ENCODE data around the gene PLA2G2F.

PLA2G2F gene, protein sequence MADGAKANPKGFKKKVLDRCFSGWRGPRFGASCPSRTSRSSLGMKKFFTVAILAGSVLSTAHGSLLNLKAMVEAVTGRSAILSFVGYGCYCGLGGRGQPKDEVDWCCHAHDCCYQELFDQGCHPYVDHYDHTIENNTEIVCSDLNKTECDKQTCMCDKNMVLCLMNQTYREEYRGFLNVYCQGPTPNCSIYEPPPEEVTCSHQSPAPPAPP

DNA sequence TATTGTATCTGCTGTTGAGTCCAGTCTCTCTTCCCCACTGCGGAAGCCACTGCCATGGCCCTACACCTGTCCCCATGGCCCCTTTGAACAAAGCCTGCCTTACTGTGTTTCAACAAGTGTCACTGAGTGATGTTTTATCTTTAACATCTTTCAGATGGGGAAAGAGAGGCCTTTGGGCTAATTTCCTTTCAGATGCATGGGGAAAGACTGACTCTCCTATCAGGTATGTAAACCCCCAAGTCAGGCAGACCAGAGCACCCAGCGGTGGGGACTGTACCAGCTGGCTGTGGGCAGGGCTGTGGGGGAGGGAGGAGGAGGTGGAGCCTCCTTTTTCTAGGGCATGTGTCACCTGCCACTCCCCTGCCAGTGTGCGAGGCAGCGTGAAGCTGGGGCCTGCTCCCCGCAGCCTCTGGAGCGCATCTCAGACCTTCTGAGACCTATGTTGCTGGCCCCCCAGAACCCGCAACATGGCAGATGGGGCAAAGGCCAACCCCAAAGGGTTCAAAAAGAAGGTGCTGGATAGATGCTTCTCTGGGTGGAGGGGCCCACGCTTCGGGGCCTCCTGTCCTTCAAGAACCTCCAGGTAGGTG lies at the start of gene PLA2G2F:
Gene PLA2G2F (plus strand): TSS at position 363 of the 590 bp plus-strand sequence. CDS start 105 bp downstream, at position 468.
- no peak within 1 kb of the TSS for H3K4me3 ChIP-seq (ENCODE audit: low read length in 2 of 2)
- H3K4me1 ChIP-seq (ENCODE audit: control insufficient read depth, insufficient read depth, low read length) = no peaks in the 10 kb centered on the region
- no peak within 1 kb of the TSS for H3K27ac ChIP-seq (ENCODE audit: low read length)
- peaks cover 26 to 30% of the 10 kb centered on the region in 2 donors for H3K27me3 ChIP-seq (ENCODE audit: control insufficient read depth in 1 of 2, insufficient read depth in 2 of 2, low read length in 2 of 2)
- H3K36me3 ChIP-seq (ENCODE audit: control insufficient read depth in 2 of 2, insufficient read depth in 2 of 2, low read length in 2 of 2) = no peaks in the 10 kb centered on the region
- no peak within 1 kb of the TSS for H3K9ac ChIP-seq (ENCODE audit: low read length in 2 of 2)
- no peaks in the 10 kb centered on the region for H3K9me3 ChIP-seq (ENCODE audit: control insufficient read depth in 2 of 2, low read length in 2 of 2)

DNA sequence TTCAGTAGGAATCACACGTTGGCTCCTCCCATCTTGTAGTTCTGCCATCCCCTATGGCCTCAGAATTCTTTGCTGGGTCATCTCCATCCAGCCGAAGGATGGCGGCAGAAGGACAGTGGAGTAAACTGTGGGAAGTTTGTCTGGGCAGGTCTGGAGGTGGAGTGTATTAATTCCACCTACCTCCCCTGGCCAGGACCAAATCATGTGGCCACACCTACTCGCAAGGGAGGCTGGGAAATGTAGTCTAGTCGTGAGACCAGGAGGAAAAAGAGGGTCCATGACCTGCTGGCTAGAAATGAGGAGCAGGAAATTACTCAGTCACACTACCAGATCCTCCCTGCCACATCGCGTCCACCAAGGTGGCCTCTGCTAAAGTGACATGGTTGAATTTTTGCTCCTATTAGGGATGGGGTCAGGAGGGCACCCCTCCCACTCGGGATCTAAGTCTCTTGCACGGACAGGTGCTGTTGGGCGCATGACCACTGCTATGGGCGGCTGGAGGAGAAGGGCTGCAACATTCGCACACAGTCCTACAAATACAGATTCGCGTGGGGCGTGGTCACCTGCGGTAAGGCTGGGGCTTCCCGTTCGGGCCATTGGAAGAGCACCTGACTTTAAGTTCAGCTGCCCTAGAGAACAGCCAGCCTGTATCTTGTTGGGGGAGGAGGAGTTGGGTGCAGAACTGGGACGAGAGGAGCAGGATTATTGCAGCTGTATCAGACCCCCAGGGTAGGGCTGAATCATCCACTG lies 49.6 kb upstream of the PLA2G2F start:
- Histone ChIP-seq H3K9me3 (ENCODE audit: control insufficient read depth in 2 of 2, low read length in 2 of 2) (no peaks in the 10 kb centered on the region), H3K4me3 (ENCODE audit: low read length in 2 of 2) (no peak overlapping the region), H3K4me1 (ENCODE audit: control insufficient read depth, insufficient read depth, low read length) (peaks cover 8% of the 10 kb centered on the region), H3K36me3 (ENCODE audit: control insufficient read depth in 2 of 2, insufficient read depth in 2 of 2, low read length in 2 of 2) (no peaks in the 10 kb centered on the region), H3K9ac (ENCODE audit: low read length in 2 of 2) (no peak overlapping the region), H3K27me3 (ENCODE audit: control insufficient read depth in 1 of 2, insufficient read depth in 2 of 2, low read length in 2 of 2) (no peaks in the 10 kb centered on the region), H3K27ac (ENCODE audit: low read length) (no peak overlapping the region)

DNA sequence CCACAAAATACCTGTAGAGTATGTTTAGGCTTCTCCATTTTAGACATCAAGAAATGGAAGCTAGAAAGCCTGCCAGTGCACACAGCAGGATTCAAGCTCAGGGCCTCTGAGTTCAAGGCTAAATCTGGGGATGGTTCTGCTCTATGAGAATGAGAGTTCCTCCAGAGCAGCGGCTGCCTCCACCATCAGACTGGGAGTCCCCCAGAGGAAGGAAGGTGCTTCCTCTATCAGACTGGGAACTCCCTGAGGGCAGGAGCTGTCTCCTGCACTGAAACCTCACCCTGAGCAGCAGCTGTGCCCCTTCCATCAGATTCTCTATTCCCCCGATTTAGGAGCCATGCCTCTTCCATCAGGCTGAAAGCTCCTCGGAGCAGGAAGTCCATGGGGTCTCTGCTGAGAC lies 49.0 kb upstream of the PLA2G2F start:
- Histone ChIP-seq H3K27me3 (ENCODE audit: control insufficient read depth in 1 of 2, insufficient read depth in 2 of 2, low read length in 2 of 2) (no peaks in the 10 kb centered on the region), H3K27ac (ENCODE audit: low read length) (no peak overlapping the region), H3K4me1 (ENCODE audit: control insufficient read depth, insufficient read depth, low read length) (peaks cover 8% of the 10 kb centered on the region), H3K9me3 (ENCODE audit: control insufficient read depth in 2 of 2, low read length in 2 of 2) (no peaks in the 10 kb centered on the region), H3K9ac (ENCODE audit: low read length in 2 of 2) (no peak overlapping the region), H3K36me3 (ENCODE audit: control insufficient read depth in 2 of 2, insufficient read depth in 2 of 2, low read length in 2 of 2) (no peaks in the 10 kb centered on the region), H3K4me3 (ENCODE audit: low read length in 2 of 2) (no peak overlapping the region)

DNA sequence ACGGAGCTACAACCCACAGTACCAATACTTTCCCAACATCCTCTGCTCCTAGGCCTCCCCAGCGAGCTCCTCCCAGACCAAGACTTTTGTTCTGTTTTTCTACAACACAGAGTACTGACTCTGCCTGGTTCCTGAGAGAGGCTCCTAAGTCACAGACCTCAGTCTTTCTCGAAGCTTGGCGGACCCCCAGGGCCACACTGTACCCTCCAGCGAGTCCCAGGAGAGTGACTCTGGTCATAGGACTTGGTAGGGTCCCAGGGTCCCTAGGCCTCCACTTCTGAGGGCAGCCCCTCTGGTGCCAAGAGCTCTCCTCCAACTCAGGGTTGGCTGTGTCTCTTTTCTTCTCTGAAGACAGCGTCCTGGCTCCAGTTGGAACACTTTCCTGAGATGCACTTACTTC lies 48.5 kb upstream of the PLA2G2F start:
- no peak overlapping the region for H3K4me3 ChIP-seq (ENCODE audit: low read length in 2 of 2)
- H3K27me3 ChIP-seq (ENCODE audit: control insufficient read depth in 1 of 2, insufficient read depth in 2 of 2, low read length in 2 of 2) = no peaks in the 10 kb centered on the region
- no peak overlapping the region for H3K27ac ChIP-seq (ENCODE audit: low read length)
- peaks cover 8% of the 10 kb centered on the region for H3K4me1 ChIP-seq (ENCODE audit: control insufficient read depth, insufficient read depth, low read length)
- no peaks in the 10 kb centered on the region for H3K36me3 ChIP-seq (ENCODE audit: control insufficient read depth in 2 of 2, insufficient read depth in 2 of 2, low read length in 2 of 2)
- H3K9me3 ChIP-seq (ENCODE audit: control insufficient read depth in 2 of 2, low read length in 2 of 2) = no peaks in the 10 kb centered on the region
- no peak overlapping the region for H3K9ac ChIP-seq (ENCODE audit: low read length in 2 of 2)

DNA sequence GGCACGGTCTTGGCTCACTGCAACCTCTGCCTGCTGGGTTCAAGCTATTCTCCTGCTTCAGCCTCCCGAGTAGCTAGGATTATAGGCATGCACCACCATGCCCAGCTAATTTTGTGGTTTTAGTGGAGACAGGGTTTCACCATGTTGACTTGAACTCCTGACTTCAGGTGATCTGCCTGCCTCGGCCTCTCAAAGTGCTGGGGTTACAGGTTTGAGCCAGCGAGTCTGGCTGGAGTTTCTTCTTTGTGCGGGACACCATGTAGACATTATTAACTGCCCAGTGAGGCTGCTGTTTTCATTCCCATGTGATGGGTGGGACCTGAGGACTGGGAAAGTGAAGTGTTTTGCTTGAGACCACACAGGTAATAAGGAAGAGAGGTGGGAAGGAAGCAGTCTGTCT lies 45.8 kb upstream of the PLA2G2F start:
- H3K9me3 ChIP-seq (ENCODE audit: control insufficient read depth in 2 of 2, low read length in 2 of 2) = peaks cover 0 to 7% of the 10 kb centered on the region in 2 donors
- H3K27ac ChIP-seq (ENCODE audit: low read length) = no peak overlapping the region
- H3K4me1 ChIP-seq (ENCODE audit: control insufficient read depth, insufficient read depth, low read length) = peaks cover 8% of the 10 kb centered on the region
- no peak overlapping the region for H3K4me3 ChIP-seq (ENCODE audit: low read length in 2 of 2)
- H3K9ac ChIP-seq (ENCODE audit: low read length in 2 of 2) = no peak overlapping the region
- H3K27me3 ChIP-seq (ENCODE audit: control insufficient read depth in 1 of 2, insufficient read depth in 2 of 2, low read length in 2 of 2) = no peaks in the 10 kb centered on the region
- no peaks in the 10 kb centered on the region for H3K36me3 ChIP-seq (ENCODE audit: control insufficient read depth in 2 of 2, insufficient read depth in 2 of 2, low read length in 2 of 2)

DNA sequence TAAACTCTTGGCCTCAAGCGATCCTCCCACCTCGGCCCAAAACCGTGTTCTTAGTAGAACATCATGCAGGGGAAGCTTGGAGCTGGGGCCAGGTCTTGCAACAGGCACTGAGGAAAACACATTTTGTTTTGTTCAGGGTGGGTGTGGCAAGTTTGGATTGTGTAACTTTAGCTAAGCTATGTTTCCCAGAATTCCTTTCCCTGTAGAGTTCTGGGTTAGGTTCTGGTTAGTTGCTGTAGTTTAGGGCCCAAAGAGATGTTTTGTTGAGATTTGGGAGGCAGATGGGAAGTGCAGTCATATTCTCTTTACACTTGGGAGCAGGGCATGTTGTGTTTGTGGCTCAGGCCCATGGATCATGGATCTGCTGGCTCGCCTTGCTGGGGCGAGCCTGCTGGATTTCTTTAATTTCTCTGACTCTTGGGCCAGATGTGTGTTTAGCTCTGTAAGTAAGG lies 45.2 kb upstream of the PLA2G2F start:
- Histone ChIP-seq H3K9ac (ENCODE audit: low read length in 2 of 2) (no peak overlapping the region), H3K4me1 (ENCODE audit: control insufficient read depth, insufficient read depth, low read length) (peaks cover 8% of the 10 kb centered on the region)

DNA sequence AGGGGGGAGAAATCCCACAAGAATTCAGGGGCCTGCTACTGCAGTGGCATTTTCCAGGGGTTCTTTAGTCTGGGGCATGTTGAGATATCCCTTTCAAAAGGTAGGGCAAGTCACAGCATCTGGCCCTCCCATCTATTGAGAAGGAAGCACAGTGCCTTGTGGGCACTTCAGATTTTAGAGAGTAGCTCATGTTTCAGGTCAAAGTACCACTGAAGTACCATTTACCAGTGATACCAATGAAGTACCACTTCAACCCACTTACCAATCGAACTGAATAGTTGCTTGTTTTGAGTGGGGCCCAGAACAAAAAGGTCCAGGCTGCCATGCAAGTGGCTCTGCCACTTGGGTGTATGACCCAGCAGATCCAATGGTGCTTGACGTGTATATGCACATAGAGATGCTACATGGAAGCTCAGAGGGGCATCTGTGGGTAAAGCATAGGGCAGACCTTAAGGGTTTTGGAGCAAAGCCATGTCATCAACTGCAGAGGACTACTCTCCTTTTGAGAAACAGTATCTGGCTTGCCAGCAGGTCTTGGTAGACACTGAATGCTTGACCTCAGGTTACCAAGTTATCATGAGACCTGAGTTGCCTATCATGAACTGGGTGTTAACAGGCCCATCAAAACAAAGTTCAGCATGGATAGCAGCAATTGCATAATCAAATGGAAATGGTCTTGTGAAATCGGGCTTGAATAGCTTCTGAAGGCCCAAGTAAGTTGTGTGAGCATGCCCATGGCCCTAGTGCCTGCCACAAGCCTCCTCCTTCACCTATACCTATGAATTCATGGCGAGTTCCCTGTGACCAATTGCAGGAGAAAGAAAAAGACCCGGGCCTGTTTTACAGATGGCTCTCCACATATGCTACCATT lies 43.3 kb upstream of the PLA2G2F start:
- Histone ChIP-seq H3K36me3 (ENCODE audit: control insufficient read depth in 2 of 2, insufficient read depth in 2 of 2, low read length in 2 of 2) (no peaks in the 10 kb centered on the region), H3K9me3 (ENCODE audit: control insufficient read depth in 2 of 2, low read length in 2 of 2) (peaks cover 0 to 7% of the 10 kb centered on the region in 2 donors), H3K9ac (ENCODE audit: low read length in 2 of 2) (no peak overlapping the region), H3K27me3 (ENCODE audit: control insufficient read depth in 1 of 2, insufficient read depth in 2 of 2, low read length in 2 of 2) (no peaks in the 10 kb centered on the region), H3K4me3 (ENCODE audit: low read length in 2 of 2) (no peak overlapping the region), H3K27ac (ENCODE audit: low read length) (no peak overlapping the region), H3K4me1 (ENCODE audit: control insufficient read depth, insufficient read depth, low read length) (peaks cover 8% of the 10 kb centered on the region)

More for the DNA sequence above, 45.2 kb upstream of the PLA2G2F start:
- no peak overlapping the region for H3K27ac ChIP-seq (ENCODE audit: low read length)
- no peaks in the 10 kb centered on the region for H3K36me3 ChIP-seq (ENCODE audit: control insufficient read depth in 2 of 2, insufficient read depth in 2 of 2, low read length in 2 of 2)
- H3K9me3 ChIP-seq (ENCODE audit: control insufficient read depth in 2 of 2, low read length in 2 of 2) = peaks cover 0 to 7% of the 10 kb centered on the region in 2 donors
- no peak overlapping the region for H3K4me3 ChIP-seq (ENCODE audit: low read length in 2 of 2)
- H3K27me3 ChIP-seq (ENCODE audit: control insufficient read depth in 1 of 2, insufficient read depth in 2 of 2, low read length in 2 of 2) = no peaks in the 10 kb centered on the region

DNA sequence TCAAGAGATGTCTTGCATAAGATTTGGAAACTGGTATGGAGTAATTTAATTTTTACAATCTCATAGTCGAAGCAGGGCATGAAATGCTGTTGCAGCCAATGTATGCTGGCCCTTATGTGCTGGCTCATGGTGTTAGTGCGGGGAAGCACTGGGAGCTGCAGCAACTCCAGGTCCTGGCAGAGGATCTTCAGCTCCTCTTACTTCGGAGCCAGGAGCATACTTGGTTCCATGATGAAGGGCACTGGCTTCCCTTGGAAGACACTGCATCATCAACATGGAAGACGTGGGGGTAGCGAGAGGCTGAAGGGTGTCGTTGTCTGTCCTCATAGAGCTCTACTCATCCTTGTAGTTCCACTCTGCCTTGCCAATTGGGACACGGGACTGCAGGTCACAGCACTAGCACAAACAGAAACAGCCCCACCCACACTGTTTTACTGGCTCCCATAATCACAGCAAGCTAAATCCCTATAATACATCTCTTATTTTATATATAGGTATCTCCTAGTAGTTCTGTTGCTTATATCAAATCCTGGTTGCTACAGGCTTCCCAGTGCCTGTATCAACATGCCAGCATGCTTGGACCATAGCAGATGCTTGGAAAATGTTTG lies 42.2 kb upstream of the PLA2G2F start:
- H3K27me3 ChIP-seq (ENCODE audit: control insufficient read depth in 1 of 2, insufficient read depth in 2 of 2, low read length in 2 of 2) = peaks cover 0 to 3% of the 10 kb centered on the region in 2 donors
- peaks cover 8% of the 10 kb centered on the region for H3K4me1 ChIP-seq (ENCODE audit: control insufficient read depth, insufficient read depth, low read length)
- no peak overlapping the region for H3K27ac ChIP-seq (ENCODE audit: low read length)
- peaks cover 0 to 7% of the 10 kb centered on the region in 2 donors for H3K9me3 ChIP-seq (ENCODE audit: control insufficient read depth in 2 of 2, low read length in 2 of 2)
- H3K9ac ChIP-seq (ENCODE audit: low read length in 2 of 2) = no peak overlapping the region
- no peak overlapping the region for H3K4me3 ChIP-seq (ENCODE audit: low read length in 2 of 2)
- H3K36me3 ChIP-seq (ENCODE audit: control insufficient read depth in 2 of 2, insufficient read depth in 2 of 2, low read length in 2 of 2) = no peaks in the 10 kb centered on the region

DNA sequence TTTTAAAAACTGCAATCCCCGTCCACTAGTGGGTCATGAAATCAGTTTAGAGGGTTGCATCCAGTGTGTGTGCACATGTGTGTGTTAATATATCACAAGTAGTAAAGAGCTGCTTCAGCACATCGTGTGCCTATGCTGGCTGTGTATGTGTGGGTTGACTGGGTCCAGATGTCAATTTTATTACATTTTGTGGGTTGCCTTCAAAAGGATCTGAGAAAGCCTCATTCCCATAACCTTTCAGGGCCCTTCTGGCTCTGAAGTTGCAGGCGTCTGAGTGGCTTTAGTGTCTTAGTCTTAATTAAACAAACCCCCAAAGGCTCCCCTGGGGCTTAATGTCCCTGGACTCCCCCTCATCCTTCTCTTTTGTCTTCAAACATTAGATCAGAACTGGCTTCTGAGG lies 39.6 kb upstream of the PLA2G2F start:
- Histone ChIP-seq H3K9me3 (ENCODE audit: control insufficient read depth in 2 of 2, low read length in 2 of 2) (peaks cover 0 to 7% of the 10 kb centered on the region in 2 donors), H3K4me3 (ENCODE audit: low read length in 2 of 2) (no peak overlapping the region), H3K36me3 (ENCODE audit: control insufficient read depth in 2 of 2, insufficient read depth in 2 of 2, low read length in 2 of 2) (no peaks in the 10 kb centered on the region), H3K4me1 (ENCODE audit: control insufficient read depth, insufficient read depth, low read length) (no peaks in the 10 kb centered on the region), H3K9ac (ENCODE audit: low read length in 2 of 2) (no peak overlapping the region), H3K27ac (ENCODE audit: low read length) (no peak overlapping the region), H3K27me3 (ENCODE audit: control insufficient read depth in 1 of 2, insufficient read depth in 2 of 2, low read length in 2 of 2) (peaks cover 0 to 3% of the 10 kb centered on the region in 2 donors)
